Germinal center (tissue), 1 donor: ENCODE results near the gene CYTH2.

Experiments
- DNase-seq: peaks from one replicate; pipeline ENCODE4 v3.0.0; 2012; ENCODE audit warnings: mixed read lengths, low spot score

The CYTH2 gene

DNA sequence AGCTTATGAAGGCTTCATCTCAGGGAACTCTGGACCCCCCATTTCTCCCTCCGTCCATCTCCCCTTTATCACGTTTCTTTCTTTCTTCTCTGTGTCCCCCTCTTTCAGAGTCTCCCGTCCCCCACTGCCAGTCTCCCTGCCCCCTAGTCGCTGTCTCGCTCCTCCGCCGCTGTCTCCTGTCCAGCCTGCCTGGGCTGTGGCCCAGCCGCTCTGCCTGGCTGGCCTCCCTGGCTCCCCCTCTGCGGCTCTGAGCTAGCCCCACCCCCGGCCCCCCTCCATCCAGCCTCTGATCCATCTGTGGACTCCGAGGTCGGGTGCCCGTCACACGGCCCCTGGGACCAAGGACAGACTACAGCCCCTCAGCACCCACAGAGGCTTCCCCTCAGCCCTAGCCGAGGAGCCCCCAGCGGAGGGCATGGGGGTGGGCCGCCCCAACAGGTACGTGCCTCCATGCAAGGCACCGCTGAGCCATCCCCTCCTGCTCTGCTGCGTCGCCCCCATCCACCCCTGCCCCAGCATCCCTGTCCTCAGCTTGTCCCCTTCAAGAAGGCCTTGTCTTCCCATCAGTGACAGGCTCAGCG is 14.9 kb upstream of the CYTH2 start:
- no peak for DNase-seq

DNA sequence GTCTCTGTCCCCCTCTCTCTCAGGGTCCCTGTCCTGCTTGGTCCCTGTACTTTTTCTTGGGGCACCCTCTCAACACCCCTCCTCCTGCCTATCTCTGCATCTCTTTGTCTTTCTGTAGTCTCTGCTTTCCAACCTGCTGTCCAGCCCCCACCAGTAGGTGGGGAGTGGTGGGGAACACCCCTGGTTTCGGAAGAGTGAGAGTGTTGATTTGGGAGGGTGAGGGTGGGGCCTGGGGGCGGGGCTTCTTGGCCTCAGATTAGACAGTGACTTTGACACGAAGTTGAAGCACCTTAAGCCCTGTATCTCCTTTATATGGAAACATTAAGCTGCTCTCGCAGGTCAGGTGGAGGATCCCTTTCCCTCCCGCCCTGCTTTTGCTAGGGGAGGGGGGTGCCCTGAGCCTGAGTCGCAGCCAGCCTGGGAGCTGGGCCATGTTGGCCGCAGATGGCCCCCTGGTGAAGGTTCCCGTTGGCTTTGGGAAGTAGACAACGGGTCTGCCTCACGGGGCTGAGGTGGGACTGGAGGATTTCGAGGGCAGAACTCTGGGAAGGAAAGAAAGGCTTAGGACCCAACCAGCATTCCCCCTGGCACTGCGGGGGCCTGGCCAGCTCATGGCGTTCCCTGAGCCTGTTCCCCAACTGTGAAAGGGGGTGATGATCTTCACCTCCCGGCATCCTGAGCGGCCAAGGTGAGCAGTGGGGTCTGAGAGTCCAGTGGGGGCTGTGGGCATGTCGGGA is 13.8 kb upstream of the CYTH2 start, which contains the start of gene KCNJ14:
TSS of gene KCNJ14 (plus strand) at position 404 of the 737 bp plus-strand sequence. CDS start 6,151 bp downstream, outside the sequence.
- DNase-seq = no peak

DNA sequence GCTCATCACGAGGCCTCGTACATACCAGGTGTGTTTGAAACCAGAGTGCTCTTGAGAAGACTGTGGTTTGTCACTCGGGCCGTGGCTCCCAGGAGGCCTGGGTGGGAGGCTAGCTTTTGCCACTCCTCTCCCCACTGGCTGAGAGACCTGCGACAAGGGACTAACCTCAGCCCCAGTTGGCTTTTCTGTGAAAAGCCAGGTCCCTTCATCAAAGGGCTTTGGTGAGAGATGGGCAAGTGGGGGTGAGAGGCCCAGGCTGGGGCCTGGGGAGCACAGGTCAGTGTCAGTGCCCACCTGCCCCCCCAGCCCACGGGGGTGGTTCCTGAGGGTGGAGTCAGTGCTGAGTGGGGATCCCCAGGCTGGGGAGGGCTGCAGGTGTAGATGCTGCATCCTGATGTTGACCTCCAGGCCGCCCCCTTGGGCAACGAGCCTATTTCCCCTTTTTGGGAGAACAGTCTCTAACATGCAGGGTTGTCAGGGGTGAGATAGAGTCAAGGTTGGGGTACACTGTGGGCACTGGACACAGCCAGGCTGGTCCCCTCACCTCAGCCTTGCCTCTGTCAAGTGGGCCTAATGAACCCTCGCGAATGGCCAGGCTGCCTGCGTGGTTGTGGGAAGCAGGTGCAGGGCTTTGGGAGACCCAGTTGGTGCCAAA is 13.1 kb upstream of the CYTH2 start:
- DNase-seq = no peak

DNA sequence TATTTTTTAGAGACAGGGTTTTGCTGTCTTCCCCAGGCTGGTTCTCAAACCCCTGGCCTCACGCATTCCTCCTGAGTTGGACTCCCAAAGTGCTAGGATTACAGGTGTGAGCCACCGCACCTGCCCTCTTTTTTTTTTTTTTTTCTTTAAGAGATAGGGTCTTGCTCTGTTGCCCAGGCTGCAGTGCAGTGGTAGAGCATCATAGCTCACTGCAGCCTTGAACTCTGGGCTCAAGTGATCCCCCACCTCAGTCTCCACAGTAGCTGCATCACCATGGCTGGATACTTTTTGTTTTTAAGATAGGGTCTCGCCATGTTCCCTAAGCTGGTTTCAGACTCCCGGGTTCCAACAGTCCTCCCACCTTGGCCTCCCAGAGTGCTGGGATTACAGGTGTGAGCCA is 12.3 kb upstream of the CYTH2 start:
- DNase-seq = no peak

DNA sequence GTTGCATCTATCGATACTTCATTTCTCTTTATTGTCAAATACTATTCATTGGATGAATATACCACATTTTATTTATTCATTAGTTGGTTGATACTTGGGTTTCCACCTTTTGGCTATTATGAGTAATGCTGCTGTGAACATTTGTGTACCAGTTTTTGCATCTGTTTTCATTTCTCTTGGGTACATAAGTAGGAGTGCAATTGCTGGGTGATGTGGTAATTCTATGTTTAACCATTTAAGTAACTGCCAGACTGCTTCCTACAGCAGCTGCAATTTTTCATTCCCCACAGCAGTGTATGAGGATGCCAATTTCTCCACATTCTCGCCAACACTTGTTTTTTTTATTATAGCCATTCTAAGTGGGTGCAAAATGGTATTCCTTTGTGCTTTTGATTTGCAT is 11.2 kb upstream of the CYTH2 start:
- no peak for DNase-seq

DNA sequence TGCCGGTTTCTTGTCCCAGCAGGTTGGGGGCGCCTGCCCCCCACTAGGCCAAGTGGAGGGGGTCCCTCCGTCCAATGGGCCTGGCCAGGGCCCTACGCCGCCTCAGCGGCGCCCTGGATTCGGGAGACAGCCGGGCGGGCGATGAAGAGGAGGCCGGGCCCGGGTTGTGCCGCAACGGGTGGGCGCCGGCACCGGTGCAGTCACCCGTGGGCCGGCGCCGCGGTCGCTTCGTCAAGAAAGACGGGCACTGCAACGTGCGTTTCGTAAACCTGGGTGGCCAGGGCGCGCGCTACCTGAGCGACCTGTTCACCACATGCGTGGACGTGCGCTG is 7.6 kb upstream of the CYTH2 start:
- DNase-seq = no peak

DNA sequence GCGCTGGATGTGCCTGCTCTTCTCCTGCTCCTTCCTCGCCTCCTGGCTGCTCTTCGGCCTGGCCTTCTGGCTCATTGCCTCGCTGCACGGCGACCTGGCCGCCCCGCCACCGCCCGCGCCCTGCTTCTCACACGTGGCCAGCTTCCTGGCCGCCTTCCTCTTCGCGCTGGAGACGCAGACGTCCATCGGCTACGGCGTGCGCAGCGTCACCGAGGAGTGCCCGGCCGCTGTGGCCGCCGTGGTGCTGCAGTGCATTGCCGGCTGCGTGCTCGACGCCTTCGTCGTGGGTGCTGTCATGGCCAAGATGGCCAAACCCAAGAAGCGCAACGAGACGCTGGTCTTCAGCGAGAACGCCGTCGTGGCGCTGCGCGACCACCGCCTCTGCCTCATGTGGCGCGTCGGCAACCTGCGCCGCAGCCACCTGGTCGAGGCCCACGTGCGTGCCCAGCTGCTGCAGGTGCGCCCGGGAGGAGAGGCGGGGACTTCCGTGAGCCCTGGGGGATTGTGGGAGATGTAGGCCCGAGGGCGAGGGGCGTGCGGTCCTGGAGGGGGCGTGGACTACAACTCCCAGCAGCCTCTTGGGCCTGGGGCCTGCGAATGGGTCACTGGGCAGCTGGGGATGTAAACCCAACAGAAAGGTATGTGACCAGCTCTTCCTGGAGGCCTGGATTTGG is 7.0 kb upstream of the CYTH2 start:
- no peak for DNase-seq

DNA sequence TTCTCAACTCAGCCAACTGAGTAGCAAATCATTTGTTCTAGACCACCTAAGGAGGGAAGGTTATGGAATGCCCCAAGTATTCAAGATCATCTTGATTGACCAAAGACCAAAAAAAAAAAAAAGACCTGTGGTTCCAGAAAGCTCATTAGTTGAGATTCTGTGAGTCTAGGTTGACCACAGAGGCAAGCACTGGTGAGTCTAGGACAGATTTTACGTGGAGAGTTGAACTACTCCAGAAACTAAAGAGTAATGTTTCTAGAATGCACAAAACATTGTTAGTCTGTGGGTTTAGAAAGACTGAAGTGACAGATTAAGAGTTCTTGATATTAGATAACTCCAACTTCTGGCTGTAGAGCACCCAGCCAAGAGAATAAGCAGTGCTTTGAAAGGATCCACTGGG is 4.0 kb upstream of the CYTH2 start:
- no peak for DNase-seq

DNA sequence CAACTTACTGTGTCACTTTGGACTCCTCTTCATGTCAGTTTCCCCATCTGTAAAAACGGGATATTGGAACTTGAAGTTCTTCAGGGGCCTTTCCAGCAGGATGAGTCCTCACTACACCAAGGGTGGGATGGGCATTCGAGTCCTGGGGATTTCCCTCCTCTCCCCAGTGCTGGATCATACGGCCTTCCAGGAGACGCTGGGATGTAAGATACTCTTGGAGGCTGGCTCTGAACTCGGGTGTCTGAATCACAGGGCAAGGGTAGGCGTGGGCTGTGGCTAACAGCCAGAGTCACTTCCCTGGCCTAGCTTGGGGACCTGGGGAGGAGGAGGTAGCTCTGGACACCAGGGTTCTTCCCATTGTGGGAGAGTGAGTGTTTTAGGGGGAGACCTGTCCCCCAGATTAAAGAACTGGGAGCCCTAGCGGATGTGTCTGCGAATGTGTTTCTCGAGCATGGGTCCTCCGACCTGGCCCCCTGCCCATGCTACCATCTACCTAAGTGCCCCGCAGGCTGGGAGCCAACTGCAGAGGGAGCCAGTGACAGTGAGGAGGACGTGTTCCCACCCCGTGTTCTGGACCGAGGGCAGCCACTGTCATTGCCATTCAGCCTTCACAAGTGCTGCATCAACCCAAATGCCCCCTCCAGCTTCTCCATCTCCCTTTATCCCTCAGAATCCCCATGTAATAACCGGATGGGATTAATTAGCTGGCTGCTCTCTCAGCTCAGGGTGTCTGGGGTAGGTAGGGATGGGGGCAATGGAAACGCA is 2.4 kb upstream of the CYTH2 start:
- no peak for DNase-seq

DNA sequence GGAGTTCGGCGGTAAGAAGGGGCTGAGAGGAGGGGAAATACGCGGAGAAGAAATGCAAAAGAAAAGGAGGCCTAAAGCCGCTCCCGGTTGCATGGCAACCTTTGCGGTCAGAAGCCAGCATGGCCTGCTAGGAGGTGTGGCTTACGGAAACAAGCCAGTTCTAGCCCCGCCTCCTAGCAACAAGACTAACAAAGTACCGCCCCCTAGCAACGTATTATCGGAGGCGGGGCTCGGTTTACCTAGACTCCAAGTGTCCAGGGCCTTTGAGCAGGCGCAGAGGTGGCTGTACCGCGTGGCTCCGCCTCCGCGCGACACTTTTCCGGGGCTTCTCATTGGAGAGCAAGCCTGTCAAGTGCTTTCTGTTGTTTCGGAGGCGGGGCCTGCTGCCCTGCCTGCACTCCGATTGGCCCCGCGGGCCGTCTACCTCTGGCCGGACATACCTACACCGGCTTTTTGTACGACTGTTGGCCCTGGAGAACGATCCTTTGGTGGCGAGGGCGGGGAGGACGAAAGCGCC is 339 bp upstream of the CYTH2 start:
- peak; percentile 97 for DNase-seq

DNA sequence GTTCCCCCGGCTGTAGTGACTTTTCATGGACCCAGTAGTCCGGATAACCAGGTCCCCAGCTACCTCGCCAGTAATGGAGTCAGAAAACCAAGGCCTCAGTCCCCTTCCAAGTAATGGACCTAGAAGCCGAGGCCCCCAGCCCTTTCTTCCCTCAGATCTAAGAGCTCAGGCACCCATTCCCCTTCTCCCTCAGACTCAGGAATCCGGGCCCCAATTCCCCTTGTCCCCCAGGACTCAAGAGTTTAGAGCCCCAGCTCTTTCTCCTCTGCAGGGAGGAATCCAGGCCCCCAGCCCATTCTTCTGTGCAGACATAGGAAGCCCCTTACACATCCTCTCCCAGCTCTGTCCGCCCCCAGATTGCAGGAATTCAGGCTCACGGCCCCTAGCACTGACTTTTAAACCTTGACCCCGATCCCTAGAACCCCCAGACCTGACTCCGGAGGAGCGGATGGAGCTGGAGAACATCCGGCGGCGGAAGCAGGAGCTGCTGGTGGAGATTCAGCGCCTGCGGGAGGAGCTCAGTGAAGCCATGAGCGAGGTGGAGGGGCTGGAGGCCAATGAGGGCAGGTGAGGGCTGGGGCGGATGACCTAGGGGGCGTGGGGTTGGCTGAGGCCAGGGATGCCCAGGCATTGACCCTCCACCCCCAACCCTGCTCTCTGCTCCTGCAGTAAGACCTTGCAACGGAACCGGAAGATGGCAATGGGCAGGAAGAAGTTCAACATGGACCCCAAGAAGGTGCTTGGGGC is 938 bp downstream of the CYTH2 start:
- DNase-seq = no peak

DNA sequence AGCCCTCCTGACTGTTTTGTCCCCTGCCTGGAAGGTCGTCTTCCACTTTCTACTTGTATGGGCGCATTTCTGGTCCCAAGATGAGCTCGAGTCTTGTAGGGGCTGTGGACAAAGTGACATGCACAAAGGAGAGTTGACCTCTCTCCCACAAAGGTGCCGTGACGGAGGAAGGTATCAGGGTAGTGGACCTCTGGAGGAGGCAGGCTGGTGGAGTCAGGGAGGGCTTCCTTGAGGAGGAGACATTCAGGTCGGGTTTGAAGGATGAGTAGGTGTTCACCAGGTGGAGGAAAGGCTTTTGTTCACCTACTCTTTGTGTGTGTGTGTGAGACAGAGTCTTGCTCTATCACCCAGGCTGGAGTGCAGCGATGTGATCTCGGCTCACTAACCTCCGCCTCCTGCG is 1.7 kb downstream of the CYTH2 start:
- DNase-seq = no peak

DNA sequence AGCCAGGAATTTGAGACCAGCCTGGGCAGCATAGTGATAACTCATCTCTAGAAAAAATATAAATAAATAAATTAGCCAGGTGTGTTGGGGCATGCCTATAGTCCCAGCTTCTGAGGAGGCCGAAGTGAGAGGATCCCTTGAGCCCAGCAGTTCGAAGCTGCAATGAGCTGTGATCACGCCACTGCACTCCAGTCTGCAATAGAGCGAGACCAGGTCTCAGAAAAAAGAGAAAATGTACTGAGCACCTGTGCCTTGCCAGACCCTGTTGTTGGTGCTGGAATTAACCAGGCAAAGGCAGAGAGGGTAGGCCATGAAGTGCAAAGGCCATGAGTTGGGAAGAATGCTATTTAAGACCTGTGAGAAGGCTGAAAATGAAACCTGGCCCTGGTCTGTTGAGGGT is 2.7 kb downstream of the CYTH2 start:
- DNase-seq = no peak

DNA sequence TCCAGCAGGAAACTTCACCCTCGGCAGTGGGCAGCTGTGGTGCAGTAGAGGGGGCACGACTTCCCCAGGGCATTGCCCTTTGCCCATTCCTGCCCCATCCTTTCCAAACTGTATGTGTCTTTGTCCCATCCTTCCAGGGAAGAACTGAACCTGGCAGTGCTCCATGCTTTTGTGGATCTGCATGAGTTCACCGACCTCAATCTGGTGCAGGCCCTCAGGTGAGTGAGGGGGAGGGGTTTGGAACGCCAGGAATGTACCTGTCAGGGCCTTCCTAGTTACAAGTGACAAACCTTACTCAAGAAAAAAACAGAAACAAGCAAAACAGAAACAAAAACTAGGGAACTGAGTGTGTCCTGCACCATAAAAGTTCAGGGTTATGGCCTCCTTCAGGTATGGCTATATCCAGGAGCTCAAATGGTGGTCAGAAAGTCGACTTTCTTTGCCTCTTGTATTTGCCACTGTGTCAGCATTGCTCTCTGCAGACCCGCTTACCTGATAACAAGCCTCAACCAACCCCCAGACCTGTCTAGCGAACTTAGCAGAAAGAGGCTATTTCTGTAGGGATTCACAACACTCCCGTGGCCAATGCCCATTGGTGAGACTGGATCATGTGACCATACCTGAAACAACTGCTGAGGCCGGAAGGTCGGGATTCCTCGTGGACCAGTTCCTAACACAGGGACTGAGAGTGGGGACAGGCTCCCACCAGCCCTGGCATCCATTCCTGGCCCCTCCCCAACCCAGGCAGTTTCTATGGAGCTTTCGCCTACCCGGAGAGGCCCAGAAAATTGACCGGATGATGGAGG is 4.2 kb downstream of the CYTH2 start:
- DNase-seq = no peak

DNA sequence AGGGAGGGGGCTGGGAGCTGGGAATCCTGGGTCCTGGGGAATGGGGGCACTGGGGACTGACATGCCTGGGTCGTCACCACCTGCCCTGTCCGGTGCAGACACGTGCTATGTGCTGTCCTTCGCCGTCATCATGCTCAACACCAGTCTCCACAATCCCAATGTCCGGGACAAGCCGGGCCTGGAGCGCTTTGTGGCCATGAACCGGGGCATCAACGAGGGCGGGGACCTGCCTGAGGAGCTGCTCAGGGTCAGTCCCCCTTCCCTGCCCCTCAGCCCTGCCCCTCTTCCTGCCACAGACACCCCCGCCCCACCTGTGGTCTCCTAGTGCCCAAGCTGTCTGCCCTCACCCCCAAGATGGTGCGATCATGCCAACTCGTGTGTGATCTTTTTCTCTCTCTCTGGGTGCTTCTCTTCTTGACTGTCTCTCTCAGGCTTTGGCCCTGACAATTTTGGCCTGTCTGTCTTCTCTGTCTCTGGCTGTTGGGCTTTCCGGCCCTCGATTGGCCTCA is 5.0 kb downstream of the CYTH2 start:
- no peak for DNase-seq

DNA sequence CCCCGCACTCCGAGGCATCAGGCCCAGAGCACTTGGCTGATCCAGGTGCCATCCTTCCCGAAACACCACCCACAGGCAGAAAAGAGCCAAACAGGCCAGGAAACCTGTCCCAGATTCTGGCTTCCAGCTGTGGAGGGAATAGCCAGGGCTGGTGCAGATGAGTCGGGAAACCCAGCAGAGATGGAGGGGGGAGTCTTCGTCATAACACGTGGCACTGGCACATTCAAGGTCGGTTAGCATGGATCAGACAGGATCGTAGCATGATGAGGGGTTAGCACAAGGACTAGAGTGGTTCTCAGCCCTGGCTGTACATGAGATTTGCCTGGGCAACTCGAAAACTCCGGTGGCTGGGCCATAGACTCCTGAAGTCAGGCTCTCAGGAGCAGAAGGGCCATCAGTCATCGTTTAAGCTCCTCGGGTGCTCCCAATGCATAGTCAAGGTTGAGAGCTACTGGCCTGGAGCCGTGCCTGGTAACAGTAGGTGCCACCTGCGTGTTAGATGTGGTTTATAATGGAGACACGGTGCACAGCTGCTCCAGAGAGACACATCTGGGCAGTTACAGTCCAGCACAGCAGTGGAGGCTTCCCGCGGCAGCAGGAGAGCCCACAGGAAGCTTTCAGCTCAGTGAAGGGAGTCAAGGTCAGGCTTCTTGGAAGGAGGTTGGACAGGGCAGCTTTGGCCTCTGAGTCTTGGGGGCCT is 6.3 kb downstream of the CYTH2 start:
- DNase-seq = no peak

DNA sequence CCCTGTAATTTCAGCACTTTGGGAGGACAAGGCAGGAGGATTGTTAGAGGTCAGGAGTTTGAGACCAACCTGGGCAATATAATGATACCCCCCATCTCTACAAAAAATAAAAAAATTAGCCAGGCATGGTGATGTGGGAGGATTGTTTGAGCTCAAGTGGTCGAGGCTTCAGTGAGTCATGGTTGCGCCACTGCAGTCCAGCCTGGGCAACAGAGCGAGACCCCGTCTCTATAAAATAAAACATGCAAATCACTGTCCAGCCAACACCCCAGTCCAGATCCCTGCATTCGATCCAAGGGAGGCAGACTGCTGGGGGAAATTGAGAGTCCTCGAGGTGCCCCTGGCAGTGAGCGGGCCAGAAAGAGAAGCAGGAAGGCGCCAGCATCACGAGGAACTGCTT is 7.0 kb downstream of the CYTH2 start:
- no peak for DNase-seq

DNA sequence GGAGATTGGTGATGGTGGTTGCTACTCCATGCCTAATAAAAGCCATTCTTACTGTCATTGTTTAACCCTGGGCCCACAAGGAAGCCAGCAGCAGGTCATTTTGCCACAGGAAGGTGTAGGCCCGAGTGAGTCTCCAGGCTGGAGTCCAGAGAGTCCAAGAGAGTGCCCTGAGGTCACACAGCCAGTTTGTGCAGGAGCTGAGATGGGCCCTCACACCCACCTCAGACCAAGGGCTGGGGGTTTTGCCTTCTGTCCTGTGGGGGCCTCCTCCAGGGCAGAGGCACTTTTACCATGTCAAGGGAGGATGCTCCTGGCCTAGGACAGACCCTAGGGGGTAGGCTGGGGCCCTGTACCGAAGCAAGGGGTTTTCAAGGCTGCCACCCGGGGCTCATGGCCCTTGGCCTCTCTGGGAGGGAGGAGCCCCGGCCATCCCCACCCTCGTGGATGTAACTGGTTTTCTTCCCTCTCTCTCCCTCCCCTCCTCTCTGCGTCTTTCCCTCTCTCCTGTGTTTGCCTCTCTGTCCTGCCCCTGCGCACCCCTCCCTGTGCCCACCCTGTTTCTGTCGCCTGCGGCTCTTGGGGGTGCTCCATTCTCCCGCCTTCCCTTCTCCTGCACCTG is 8.0 kb downstream of the CYTH2 start:
- no peak for DNase-seq

DNA sequence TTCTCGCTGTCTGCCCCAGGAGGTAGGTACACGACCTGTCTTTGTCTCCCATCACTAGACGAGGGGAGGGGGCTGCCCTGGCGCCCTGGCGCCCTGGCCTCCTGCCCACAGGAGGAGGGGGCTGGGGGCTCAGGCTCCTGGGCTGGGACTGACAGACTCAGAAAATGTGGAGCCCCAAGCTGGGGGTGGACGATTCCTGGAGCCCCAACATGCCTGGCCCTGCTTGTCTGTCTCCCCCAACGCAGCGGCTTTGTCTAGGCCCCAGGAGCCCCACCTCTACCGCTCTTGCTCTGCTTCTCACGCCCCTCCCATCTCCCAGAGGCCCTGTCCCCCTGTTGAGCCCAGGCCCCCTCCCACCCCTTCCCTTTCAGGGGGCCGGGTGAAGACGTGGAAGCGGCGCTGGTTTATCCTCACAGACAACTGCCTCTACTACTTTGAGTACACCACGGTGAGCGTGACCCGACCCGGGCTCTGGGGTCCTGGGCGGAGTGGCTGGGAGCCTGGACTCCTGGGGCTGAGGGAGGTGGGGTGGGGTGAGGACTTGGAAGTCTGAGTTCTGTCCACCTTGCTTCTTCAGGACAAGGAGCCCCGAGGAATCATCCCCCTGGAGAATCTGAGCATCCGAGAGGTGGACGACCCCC is 8.6 kb downstream of the CYTH2 start:
- DNase-seq = no peak
